ENCODE results near the gene CYFIP2.
"Not testable (repeated sequence)": the region's sequence is repeated elsewhere in the genome, so short reads cannot be mapped to it uniquely, and the experiment has no call there.

CYFIP2 gene

GRCh38 chr5:157390133-157390532, 124.2 kb downstream of the CYFIP2 start:
- no peak for DNase-seq (ENCODE audit: low read depth, low spot score)

DNA sequence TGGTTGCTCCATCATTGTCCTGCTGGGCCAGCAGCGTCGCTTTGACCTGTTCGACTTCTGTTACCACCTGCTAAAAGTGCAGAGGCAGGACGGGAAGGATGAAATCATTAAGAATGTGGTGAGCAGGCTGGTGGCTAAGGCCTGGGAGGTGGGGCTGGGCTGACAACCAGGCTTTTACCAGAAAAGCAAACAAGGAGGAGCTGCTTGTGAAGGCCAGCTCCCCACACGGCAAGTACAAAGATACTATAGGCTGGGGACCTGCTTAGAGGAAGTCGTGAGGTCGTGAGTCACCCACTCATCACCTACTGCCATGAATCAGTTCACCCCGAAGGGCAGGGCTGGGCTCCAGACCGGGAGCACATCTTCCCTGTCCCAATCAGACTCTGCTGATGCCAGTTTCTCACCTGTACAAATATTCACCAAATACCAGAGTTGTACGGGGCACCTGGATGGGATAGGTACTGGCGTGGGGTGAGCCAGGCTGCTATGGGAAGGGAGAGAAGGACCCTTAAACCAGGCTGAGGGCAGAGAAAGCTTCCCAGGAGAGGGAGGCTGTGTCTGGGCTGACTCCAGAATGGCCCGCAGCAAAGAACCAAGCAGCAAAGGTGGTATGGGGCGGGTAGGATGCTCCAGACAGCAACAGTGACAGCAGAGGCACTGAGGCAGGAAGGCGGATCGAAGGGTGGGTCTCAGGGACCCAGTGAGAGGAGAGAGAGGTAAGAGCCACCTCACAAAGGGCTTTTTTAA, 124.8 kb downstream of the CYFIP2 start:
- DNase-seq (ENCODE audit: low read depth, low spot score): no peak

- DNase-seq (ENCODE audit: low read depth, low spot score): no peak
These were observed 132.4 kb downstream of the CYFIP2 start for GRCh38 chr5:157398305-157398704.

GRCh38 chr5:157400741-157401495, 135.0 kb downstream of the CYFIP2 start:
- DNase-seq (ENCODE audit: low read depth, low spot score): no peak

- DNase-seq (ENCODE audit: low read depth, low spot score): no peak
These were observed 149.9 kb downstream of the CYFIP2 start for GRCh38 chr5:157415838-157416237.

DNA sequence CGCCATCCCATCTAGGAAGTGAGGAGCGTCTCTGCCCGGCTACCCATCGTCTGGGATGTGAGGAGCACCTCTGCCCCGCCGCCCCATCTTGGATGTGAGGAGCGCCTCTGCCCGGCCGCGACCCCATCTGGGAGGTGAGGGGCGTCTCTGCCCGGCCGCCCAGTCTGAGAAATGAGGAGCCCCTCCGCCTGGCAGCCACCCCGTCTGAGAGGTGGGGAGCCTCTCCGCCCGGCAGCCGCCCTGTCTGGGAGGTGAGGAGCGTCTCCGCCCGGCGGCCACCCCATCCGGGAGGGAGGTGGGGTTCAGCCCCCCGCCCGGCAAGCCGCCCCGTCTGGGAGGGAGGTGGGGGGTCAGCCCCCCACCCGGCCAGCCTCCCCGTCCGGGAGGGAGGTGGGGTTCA, 153.6 kb downstream of the CYFIP2 start:
- not testable (repeated sequence) for DNase-seq (ENCODE audit: low read depth, low spot score)

GRCh38 chr5:157429920-157430319, 164.0 kb downstream of the CYFIP2 start:
- not testable (repeated sequence) for DNase-seq (ENCODE audit: low read depth, low spot score)

DNA sequence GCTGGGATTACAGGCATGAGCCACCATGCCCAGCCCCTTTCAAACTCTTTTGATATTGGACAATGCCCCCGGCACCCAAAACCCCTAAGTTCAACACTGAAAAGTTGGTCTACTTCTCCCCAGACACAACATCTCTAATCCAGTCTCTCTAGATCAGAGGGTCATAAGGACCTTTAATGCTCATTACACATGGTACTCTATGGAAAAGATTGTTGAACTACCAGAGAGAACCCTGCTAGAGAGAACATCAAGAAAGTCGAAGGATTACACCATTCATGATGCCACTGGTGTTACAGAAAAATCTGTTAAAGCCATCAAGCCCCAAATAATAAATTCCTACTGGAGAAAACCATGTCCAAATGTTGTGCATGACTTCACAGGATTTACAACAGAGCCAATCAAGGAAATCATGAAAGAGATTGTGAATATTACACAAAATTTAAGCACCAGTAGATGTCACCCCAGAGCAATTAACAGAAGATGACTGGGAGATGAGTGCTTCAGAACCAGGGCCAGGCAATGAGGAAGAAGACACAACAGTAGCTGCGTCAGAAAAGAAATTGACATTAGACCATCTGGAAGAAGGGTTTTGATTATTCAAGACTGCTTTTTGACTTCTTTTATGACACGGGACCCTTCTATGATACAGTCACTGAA, 165.7 kb downstream of the CYFIP2 start:
- DNase-seq (ENCODE audit: low read depth, low spot score): no peak

- DNase-seq (ENCODE audit: low read depth, low spot score): no peak
These were observed 168.2 kb downstream of the CYFIP2 start for GRCh38 chr5:157434096-157434495.

DNA sequence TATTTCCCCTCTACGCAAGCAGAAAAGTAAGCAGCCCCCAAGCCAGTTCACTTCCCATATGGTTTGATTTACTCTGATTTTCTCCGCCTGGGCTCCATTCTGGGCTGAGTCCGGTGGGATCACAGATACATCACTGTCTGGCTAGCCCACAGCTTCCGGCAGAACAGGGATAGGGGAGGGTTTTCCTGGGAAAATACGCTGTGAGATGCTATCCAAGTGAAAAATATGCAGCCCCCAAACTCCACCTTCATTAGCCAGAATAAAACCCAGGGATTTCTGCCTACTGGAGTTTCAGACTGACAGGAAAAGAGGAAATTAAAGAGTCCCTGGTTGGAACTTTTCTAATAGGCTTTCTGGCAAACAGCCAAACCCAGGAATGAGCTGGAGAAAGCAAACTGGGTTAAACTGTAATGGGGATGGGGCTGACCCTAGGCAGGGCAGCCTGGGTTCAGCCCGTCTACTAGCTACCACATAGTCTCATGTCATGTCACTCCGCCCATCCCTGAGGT, 177.2 kb downstream of the CYFIP2 start:
- DNase-seq (ENCODE audit: low read depth, low spot score): no peak

DNA sequence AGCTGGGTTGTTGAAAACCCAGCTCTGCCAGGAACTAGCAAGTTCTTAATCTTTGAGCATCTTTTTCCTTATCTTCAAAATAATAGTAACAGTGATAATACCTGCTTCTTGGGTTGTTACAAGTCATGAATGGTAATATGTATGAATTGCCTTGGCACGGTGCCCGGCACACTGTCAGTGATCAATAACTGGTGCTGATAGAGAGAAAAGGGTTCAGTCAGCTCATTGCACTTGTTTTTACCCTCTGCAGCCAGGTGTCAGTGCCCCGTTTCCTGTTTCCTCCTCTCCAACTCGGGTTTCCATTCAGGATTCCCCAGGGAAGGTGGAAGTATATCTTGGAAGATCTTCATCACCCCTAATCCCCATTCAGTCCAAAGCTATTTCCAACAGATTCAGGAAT, 178.3 kb downstream of the CYFIP2 start:
- no peak for DNase-seq (ENCODE audit: low read depth, low spot score)

Measured in iPS DF 19.7 (cell line).